GM12892 (cell line): ENCODE results near the gene EPHB1.

Experiments
- DNase-seq: peaks from one replicate; pipeline ENCODE4 v3.0.0; 2011; ENCODE audit not compliant: insufficient read length
- FAIRE-seq: peaks from 2 replicates; lab custom pipeline; 2011; peaks lifted over from hg19 to GRCh38; lab: Jason Lieb, UNC
- POLR2A ChIP-seq: IDR thresholded peaks from 2 replicates; pipeline ENCODE4 v1.6.1; 2011; ENCODE audit warnings: low read depth, low read length, control low read depth
- POLR2AphosphoS5 ChIP-seq: IDR thresholded peaks from 2 replicates; pipeline ENCODE4 v1.6.1; 2011; ENCODE audit warnings: low read depth, low read length, control low read depth
- TAF1 ChIP-seq: IDR thresholded peaks from 2 replicates; pipeline ENCODE4 v1.6.1; 2011; ENCODE audit warnings: low read depth, mild to moderate bottlenecking, control low read depth, low read length, borderline replicate concordance

Gene EPHB1

DNA sequence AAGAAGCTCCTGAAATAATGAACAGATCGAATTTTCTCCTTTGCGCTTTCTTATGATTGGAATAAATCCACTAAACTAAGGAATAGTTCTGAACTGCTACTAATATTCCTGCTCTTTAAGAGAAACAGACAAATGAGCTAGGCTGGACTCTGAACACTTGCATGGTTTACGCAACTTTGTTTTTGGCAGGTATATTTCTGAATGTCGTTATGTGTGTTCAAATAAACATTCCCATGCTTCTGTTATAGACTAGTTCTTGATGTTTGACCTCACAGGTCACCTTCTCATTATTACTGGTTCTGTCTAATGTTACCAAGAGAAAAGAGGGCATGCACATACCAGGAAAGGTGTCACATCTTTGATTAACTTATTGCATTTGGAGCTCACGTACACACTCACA is 418.2 kb downstream of the EPHB1 start:
- TF ChIP-seq POLR2A (no peak), POLR2AphosphoS5 (no peak), TAF1 (no peak)
- FAIRE-seq (no peak), DNase-seq (no peak)

DNA sequence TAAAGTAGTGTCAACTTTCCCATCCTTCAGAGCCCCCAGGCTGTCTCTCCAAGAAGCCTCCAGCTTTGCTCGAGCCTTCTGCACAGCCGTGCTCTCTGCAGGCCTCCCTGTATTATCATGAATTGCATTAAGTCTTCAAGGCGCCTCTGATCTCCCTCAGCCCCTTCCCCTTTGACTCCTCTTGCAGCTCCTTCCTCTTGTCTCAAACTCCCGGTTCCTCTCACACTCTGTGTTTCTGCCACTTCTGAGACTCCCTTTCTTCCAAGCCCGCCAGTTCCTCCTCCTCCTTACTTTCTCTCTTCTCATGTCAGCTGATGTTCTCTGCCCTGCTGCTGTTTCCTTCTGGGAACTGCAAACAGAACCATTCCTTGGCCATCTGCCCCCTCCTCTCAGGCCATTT is 418.8 kb downstream of the EPHB1 start:
- no peak for TF ChIP-seq TAF1
- TF ChIP-seq POLR2A = no peak
- TF ChIP-seq POLR2AphosphoS5 = no peak
- DNase-seq (no peak), FAIRE-seq (no peak)

DNA sequence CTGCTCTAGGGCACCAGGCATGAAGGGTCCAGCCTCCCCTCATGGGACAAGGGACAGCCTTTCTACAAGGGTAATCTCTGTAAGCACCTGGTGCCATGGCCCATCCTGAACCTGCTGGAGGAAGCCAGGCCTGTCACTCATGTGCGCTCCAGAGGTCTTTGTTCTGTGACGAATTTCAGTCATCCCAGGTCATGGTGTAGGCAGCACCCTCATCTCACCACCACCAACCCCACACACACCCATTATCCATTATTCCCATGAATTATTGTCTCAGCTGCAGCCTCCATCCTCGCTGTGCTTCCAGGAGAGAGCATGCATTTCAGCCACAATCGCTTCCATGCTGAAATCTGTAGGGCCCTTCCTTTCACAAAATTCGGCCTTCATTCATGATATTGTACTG is 419.3 kb downstream of the EPHB1 start:
- FAIRE-seq = no peak
- no peak for DNase-seq
- TF ChIP-seq POLR2AphosphoS5 = no peak
- TF ChIP-seq POLR2A = no peak
- TF ChIP-seq TAF1 = no peak

DNA sequence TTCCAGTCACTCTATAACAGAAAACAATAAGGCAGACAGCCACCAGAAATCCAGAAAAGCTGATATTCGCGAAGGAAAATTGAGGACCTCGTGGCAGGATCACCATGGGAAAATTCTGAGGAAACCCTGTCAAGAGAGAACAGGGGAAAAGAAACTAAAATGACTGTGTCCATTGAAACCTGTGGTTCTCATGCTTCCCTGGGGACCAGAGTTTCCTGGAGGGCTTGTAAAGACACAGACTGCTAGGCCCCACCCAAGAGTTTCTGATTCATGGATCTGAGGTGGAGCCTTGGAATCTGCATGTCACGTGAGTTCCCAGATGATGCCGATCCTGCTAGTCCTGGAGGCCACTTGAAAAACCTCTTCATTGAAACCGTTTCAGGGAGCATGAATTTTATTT is 420.5 kb downstream of the EPHB1 start:
- no peak for FAIRE-seq
- DNase-seq = no peak

DNA sequence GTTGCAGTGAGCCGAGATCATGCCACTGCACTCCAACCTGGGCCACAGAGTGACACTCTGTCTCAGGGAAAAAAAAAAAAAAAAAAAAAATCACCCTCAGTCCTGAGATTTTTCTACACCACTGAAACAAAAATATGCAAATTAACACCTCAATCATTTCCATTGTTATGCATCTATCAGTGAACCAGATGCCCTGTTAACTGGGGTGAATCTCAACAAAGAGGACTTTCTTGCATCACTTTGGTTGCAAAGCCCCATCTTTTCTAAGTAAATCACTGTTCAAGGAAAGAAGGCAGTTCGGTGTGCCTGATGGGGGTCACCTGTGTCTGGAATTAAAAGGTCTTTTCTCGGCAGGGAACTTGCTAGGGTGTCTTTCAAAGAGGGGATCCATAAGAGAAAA is 421.6 kb downstream of the EPHB1 start:
- DNase-seq = no peak
- TF ChIP-seq TAF1 = no peak
- no peak for TF ChIP-seq POLR2AphosphoS5
- no peak for TF ChIP-seq POLR2A
- FAIRE-seq = no peak

More for the DNA sequence above, 420.5 kb downstream of the EPHB1 start:
- TF ChIP-seq POLR2A = no peak
- no peak for TF ChIP-seq TAF1
- TF ChIP-seq POLR2AphosphoS5 = no peak

DNA sequence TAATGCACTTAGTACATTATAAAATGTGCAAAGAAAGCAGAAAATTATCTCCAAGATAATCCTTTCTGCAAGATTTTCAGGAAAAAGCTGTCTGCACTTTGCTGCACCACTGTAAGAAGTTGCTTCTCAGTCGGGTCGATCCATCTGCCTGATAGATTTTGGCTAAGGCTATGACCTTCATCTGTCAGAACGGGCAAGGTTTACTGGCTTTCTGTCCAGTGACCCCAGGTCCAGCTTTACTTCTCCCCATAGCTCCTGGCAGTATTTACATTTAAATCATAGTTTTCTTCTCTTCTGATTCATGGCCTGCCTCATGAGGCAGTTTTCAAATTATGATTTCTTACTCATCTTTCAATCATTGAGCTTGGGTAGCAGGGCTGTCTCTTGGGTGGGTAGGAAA is 422.7 kb downstream of the EPHB1 start:
- DNase-seq (no peak), FAIRE-seq (no peak)
- no peak for TF ChIP-seq POLR2A
- no peak for TF ChIP-seq TAF1
- no peak for TF ChIP-seq POLR2AphosphoS5

DNA sequence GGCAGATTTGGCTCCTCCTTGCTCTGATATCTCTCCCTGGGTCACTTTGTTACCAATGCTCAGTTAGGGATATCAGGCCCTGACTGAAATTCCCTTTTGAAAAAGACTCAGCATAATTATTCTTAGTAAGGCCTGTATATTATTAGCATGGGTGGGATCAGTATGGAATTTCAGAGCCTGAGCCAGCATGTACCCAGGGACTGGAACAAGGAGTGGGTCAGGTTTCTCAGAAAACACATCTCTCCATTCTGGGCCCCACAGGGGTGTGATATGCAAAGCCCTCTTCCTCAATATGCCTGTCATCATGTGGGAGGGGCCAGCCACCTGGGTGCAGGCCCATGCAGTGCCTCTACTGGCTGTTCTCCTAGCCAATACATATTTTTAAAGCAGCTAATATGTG is 423.2 kb downstream of the EPHB1 start:
- FAIRE-seq = no peak
- no peak for DNase-seq
- TF ChIP-seq TAF1 (no peak), POLR2A (no peak), POLR2AphosphoS5 (no peak)

DNA sequence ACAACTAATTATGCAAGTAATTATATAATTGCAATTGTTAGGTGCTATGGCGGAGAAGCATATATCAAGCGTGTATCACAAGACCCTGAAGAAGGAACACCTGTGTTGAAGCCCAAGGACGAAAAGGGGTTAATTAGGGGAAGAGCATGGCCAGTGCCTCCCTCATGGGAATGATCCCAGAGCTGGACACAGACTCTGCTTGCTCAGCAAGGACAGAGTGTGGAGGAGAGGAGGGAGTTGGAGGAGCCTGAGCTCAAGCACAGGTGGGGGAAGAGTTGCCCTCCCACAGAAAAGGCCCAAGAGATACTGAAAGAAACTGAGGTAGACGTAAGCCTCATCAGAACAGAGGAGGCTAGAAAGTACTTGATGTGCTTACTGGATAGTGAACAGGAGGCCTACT is 423.7 kb downstream of the EPHB1 start:
- no peak for TF ChIP-seq POLR2A
- no peak for TF ChIP-seq TAF1
- no peak for TF ChIP-seq POLR2AphosphoS5
- DNase-seq = no peak
- FAIRE-seq = no peak

DNA sequence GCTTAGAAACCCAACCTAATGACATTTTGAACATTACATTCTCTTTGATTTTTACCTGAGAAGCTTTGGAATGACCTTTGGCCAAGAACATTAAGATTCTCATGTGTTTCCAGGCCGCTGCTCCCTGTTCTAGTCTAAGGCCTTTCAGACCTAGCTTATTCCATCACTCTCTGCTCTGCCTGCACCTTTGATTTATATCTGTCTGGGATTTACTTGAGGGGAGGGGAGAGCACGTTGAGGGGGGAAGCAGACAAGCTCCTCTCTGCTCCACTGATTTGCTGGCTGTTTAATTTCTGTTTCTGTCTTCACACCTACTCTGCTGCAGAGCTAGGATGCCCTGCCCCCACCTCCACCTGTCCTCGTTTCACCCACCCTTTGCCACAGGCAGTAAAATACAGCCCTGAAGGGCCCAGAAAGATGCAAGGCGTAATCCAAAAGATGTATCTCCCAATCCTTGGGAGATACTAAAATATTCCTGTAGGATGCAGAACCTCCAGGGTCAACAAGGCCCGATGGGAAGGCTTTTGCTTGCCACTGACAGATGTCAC is 429.8 kb downstream of the EPHB1 start:
- FAIRE-seq (no peak), DNase-seq (no peak)
- no peak for TF ChIP-seq TAF1
- TF ChIP-seq POLR2AphosphoS5 = no peak
- no peak for TF ChIP-seq POLR2A

DNA sequence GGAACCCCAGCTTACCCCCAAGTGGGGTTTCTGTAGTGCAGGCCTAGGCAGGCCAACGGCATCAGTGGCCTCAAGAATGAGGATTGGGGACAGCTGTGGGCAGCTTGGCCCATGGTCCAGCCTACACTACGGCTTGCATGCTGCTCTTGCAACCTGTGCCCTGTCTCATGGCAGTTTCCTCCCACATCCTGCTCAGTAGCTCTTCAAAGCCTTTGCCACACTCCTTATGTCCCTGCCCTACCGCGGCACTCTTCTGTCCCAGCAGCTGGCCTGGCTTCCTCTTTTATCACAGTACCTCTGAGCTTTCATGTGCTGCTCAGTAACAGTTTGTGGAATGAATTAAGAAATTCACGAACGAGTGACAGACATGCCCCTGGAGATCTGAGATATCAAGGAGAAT is 431.0 kb downstream of the EPHB1 start:
- DNase-seq = no peak
- no peak for TF ChIP-seq POLR2AphosphoS5
- TF ChIP-seq TAF1 = no peak
- no peak for TF ChIP-seq POLR2A
- peak; percentile 9 for FAIRE-seq

DNA sequence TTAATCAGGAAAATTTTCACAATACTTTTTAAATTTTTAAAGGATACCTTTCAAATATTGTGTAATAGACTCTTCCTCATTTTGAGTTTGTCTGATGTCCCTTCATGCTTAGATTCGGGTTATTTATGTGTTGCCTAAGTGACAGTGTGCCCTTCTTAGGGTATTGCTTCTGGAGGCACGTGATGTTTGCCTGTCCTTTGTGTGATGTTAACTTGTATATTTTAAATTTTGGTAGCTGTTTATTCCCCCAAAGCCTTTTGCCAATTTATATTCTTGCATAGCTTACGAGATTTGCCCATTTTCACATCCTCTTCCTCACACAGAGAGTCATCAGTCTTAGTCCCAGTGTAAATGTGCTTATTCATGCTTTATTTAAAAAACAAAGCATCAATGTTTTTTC is 433.1 kb downstream of the EPHB1 start:
- DNase-seq (no peak), FAIRE-seq (no peak)
- no peak for TF ChIP-seq POLR2A
- no peak for TF ChIP-seq POLR2AphosphoS5
- no peak for TF ChIP-seq TAF1

DNA sequence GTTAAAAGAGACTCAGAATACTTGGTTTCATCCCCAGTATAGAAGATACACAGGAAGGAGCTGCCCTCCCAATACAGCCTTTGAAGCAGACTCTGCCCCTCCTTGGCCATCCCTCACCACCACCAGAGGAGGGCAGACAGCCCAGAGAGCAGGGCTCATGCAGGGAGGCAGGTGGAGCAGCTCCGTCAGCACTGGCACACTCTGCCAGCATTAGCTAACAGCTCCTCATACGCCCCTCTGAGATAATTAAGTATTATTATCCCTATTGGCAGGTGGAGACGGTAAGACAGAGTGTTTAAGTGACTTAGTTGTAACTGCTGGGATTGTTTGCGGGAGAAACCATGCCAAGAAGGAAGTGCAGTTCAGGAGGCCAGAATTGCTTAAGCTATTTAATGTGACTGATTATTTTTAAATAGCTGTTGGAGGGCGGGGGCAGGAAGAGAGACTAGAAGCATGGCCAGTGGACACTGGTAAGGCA is 434.0 kb downstream of the EPHB1 start:
- TF ChIP-seq POLR2AphosphoS5 (no peak), POLR2A (no peak), TAF1 (no peak)
- FAIRE-seq = no peak
- DNase-seq = no peak

DNA sequence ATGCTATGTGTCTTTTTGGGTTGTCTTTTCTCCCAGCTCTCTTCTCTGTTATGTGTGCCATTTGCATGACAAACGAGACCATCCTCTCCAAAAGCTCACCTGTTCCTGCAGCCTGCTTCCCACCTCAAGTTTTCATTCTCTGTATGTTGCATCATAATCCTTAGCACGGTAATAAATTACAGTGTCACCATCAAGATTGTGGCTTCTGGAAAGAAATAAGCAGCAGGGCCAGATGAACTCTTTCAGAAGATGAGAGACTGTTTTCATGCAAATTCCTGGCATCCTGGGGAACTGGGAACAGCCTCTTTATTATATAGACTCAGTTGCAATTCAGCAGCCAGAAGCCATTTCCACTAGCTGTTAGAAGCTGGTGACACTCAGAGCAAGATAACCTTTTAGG is 436.7 kb downstream of the EPHB1 start:
- no peak for DNase-seq
- TF ChIP-seq POLR2AphosphoS5 (no peak), POLR2A (no peak), TAF1 (no peak)
- no peak for FAIRE-seq
